Right lobe of liver (tissue), 4 donors: ENCODE data around the gene MUC13.

ENCODE experiments used
- POLR2A ChIP-seq: fragments of 450-650 bp; IDR thresholded peaks from one replicate; pipeline ENCODE4 v1.6.1; 2017; ENCODE audit warnings: antibody characterized with exemption, mild to moderate bottlenecking
- TF ChIP-seq, protein P1 (sequence below), 4 donors: fragments of 200-600 bp in 3 of 4; fragments of 450-650 bp in 1 of 4; IDR thresholded peaks; one replicate each; pipeline versions ENCODE4 v1.5.1 to v1.8.0; 2016 to 2022; ENCODE audit warnings: antibody characterized with exemption in 4 of 4, mild to moderate bottlenecking in 2 of 4
- donor health status: DM: no; HTN: no; CAD: no.
- donor health status: DM: no; HTN: no; CAD: no.
- donor health status: DM: no; HTN: yes; CAD: no.

DNA sequence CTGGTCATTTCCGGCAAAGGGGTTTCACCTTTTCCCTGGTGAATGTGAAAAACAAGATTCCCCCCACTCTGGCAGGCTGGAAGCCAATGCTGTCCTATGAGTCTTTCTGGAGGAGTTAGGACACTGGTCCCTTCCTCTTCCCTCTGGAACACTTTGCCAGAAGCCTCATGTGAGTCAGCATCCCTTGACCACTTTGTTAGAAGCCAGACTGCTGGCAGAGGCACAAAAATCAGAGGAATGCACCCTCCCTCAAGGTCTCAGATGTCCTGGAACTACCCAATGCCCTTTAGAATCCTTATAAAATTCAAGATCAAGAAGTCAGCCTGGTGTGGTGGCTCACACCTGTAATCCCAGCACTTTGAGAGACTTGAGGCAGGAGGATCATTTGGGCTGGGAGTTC is 74.0 kb downstream of the MUC13 start:
- TF ChIP-seq, protein P1, sequence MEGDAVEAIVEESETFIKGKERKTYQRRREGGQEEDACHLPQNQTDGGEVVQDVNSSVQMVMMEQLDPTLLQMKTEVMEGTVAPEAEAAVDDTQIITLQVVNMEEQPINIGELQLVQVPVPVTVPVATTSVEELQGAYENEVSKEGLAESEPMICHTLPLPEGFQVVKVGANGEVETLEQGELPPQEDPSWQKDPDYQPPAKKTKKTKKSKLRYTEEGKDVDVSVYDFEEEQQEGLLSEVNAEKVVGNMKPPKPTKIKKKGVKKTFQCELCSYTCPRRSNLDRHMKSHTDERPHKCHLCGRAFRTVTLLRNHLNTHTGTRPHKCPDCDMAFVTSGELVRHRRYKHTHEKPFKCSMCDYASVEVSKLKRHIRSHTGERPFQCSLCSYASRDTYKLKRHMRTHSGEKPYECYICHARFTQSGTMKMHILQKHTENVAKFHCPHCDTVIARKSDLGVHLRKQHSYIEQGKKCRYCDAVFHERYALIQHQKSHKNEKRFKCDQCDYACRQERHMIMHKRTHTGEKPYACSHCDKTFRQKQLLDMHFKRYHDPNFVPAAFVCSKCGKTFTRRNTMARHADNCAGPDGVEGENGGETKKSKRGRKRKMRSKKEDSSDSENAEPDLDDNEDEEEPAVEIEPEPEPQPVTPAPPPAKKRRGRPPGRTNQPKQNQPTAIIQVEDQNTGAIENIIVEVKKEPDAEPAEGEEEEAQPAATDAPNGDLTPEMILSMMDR (IDR thresholded peaks at IDR 0.05) = no peak
- TF ChIP-seq POLR2A = no peak
